Epithelial cell of esophagus (primary cell): ENCODE measurements around the gene NISCH.

Source experiments
- DNase-seq: peaks from one replicate; pipeline ENCODE4 v3.0.0; 2010; ENCODE audit warnings: low read depth
- H3K4me3 ChIP-seq: 2 replicates; pipeline ENCODE4 v1.5.1; 2011; ENCODE audit warnings: mild to moderate bottlenecking, low read length, control low read depth
- TF ChIP-seq, protein P1 (sequence below): IDR thresholded peaks from 2 replicates; pipeline ENCODE4 v1.5.1; 2011; ENCODE audit warnings: low read depth, mild to moderate bottlenecking, low read length, control low read depth, inconsistent platforms; ENCODE audit not compliant: insufficient read depth; ENCODE audit errors: missing control alignments

NISCH gene

DNA sequence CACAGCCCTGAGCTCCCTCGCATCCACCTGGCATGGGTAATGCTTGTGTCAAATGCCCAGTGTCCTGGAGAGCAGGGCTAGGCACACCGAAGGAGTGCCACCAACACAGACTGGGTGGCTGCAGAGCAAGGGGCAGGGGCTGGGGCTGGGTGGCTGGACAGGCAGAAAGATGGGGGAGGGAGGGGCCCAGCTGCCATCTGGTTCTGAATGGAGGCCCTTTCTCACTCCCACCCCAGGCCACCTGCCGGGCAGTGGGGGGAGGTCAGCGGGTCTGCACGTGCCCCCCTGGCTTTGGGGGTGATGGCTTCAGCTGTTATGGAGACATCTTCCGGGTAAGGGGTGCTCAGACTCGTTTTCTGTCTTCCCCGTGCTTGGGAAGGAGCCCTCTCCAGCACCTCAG lies 56.7 kb downstream of the NISCH start:
- TF ChIP-seq, protein P1, sequence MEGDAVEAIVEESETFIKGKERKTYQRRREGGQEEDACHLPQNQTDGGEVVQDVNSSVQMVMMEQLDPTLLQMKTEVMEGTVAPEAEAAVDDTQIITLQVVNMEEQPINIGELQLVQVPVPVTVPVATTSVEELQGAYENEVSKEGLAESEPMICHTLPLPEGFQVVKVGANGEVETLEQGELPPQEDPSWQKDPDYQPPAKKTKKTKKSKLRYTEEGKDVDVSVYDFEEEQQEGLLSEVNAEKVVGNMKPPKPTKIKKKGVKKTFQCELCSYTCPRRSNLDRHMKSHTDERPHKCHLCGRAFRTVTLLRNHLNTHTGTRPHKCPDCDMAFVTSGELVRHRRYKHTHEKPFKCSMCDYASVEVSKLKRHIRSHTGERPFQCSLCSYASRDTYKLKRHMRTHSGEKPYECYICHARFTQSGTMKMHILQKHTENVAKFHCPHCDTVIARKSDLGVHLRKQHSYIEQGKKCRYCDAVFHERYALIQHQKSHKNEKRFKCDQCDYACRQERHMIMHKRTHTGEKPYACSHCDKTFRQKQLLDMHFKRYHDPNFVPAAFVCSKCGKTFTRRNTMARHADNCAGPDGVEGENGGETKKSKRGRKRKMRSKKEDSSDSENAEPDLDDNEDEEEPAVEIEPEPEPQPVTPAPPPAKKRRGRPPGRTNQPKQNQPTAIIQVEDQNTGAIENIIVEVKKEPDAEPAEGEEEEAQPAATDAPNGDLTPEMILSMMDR, result no peak
- no peak for DNase-seq
- H3K4me3 ChIP-seq, result no peak overlapping the region

DNA sequence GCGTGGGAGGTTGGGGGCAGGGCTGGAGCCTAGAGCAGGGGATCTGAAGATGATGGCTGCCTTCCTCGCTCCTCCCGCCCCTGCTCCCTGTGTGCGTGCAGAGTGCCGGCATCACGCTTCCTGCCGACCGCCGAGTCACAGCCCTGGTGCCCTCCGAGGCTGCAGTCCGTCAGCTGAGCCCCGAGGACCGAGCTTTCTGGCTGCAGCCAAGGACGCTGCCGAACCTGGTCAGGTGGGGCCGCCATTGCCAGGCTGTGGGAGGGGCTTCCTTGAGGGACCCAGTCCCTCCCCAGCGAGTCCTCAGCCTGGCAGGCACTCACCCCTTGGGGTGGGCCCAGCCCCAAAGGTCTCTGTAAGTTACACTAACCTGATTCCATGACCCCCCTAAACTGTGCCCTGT lies 57.3 kb downstream of the NISCH start:
- TF ChIP-seq, protein P1, result no peak

DNA sequence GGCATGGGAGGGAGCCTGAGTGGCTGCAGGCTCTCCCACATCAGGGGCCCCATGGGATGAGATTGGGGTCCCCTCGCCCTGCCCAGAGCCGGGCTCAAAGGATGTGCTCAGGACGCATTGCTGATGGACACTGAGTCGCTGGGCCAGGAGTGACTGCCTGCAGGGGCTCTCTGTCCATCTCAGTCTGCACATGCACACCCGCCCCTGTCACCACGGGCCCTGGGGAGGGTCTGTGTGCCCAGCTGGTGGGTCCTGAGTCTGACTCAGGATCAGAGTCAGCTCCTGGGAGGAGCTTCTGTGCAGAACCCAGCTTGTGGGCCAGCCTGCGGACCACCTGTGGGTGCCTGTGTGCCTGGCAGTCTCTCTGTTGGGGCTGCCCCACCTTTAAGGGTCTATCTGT lies 57.9 kb downstream of the NISCH start:
- TF ChIP-seq, protein P1, result no peak
- H3K4me3 ChIP-seq, result no peak overlapping the region
- DNase-seq, result no peak

More for the DNA sequence above, 57.3 kb downstream of the NISCH start:
- H3K4me3 ChIP-seq, result no peak overlapping the region
- DNase-seq, result no peak

DNA sequence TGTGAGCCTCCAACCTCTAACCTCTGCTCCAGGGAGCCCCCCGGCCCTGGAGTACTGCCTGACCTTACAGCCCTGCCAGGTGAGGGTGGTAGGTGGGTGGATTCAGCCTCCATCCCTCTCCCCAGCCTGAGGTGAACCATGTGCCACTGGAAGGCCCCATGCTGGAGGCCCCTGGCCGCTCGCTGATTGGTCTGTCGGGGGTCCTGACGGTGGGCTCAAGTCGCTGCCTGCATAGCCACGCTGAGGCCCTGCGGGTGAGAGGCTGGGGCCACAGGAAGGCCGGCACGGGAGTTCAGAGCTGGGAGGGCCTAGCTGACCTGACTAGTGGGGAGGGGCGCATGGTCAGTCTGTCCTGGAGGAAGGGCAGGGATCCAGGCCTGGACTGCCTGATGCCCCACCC lies 59.2 kb downstream of the NISCH start:
- H3K4me3 ChIP-seq, result no peak overlapping the region

DNA sequence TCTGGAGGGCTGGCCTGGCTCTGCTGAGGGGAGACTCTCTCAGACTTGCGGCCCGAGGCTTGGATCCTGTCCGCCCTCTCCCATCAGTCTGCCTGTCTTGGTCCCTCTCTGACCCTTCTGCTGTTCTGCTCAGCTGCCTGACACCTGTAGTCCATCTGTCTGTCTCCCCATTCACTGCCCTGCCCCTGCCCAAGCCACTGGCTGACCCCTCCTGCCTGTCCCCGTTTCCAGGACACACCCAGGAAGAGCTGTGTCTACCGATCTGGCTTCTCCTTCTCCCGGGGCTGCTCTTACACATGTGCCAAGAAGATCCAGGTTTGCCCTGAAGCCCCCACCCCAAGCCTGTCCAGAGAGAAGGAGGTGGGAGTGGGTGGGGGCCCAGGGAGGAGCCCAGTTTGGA lies 59.8 kb downstream of the NISCH start:
- TF ChIP-seq, protein P1, result no peak
- H3K4me3 ChIP-seq, result no peak overlapping the region
- no peak for DNase-seq

More for the DNA sequence above, 59.2 kb downstream of the NISCH start:
- TF ChIP-seq, protein P1, result no peak
- no peak for DNase-seq

DNA sequence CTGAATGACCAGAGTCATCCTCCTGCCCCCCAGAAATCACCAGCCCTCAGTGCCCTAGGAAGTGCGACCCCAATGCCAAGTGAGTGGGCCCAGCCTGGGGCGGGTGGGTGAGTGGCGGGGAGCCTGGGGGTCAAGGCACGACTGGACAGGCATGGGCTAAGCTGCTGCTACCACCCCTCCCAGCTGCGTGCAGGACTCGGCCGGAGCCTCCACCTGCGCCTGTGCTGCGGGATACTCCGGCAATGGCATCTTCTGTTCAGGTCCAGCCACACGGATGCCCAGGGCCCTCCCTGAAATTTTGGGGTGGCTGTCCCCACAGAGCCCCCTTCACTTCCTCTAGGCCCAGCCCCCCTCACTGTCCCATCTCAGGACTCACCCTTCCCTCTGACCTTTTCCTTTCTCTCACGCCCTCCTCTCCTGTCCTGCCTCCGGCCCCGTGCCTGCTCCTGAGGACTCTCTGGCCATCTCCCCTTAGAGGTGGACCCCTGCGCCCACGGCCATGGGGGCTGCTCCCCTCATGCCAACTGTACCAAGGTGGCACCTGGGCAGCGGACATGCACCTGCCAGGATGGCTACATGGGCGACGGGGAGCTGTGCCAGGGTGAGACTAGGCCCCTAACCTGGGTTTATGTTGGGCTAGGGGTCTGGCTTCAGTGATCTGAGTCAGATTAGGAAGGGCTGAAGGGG lies 61.2 kb downstream of the NISCH start:
- no peak for DNase-seq
- TF ChIP-seq, protein P1, result no peak

More for the DNA sequence above, 61.2 kb downstream of the NISCH start:
- H3K4me3 ChIP-seq, result no peak overlapping the region
